GM19240 (cell line): Measurements from ENCODE around the gene FOXD3.

Experiments
- DNase-seq: peaks from one replicate; pipeline ENCODE4 v3.0.0; 2011; ENCODE audit warnings: low spot score; ENCODE audit not compliant: insufficient read length

The FOXD3 gene

GRCh38 chr1:63322114-63322943 is at the start of gene FOXD3:
TSS of gene FOXD3 (plus strand) at chr1:63322567. CDS start at chr1:63323059, 492 bp downstream.
- no peak for DNase-seq

DNA sequence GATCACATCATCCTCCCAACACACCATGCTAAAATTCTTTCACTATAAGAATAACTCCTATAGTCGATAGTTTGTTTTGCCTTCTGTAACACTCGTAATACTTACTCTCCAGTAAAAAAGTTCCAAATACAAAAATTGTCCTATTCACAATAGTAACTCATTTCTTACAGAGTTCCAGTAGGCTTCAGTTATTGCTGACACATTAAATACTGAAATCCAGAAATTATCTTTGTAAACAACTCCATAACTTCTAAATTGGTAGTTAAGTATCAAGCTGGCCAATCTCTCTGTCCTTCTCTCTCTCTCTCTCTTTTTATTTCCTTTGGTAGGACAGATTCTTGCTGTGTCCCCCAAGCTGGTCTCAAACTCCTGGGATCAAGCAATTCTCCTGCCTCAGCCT is 49.6 kb upstream of the FOXD3 start:
- no peak for DNase-seq

DNA sequence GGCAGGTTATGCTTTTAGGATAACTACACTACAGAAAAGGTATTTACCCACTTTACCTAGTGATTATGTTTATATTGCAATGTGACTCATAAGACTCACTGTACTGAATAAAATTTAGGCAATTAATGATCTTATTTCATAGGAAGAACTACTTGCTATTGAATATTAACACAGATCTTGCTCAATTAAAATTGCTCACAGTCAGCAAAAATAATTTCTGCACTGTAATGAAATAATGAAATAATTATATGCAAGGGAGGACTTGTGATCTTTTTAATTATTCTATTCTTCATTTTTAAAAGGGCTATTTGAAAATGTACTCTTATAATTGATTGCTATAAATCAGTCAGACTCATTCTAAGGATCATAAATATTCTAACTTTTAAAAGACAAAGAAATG is 48.0 kb upstream of the FOXD3 start:
- DNase-seq = no peak

DNA sequence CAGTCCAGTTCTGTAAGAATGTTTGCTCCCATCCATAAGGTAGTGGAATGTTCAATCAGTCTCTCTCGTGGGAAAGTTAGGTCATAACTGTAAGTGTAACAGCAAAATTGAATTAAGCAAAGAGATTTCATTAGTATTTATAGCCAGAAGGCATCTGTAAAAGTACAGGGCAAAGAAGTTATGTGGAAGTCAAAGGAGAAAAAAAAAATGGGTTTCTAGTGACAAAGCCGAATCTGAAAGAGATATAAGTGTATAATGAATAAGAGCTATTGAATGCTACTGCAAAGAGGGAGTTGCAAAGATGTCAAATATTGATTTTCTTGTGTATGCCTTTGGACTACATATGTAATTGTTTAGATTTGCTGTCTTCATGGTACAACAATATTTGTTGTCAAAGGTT is 47.4 kb upstream of the FOXD3 start:
- DNase-seq = no peak

GRCh38 chr1:63276624-63277023 is 45.7 kb upstream of the FOXD3 start:
- no peak for DNase-seq

- DNase-seq = no peak
Observed at GRCh38 chr1:63277195-63278192, 44.9 kb upstream of the FOXD3 start.

GRCh38 chr1:63281753-63282152 is 40.6 kb upstream of the FOXD3 start:
- no peak for DNase-seq

DNA sequence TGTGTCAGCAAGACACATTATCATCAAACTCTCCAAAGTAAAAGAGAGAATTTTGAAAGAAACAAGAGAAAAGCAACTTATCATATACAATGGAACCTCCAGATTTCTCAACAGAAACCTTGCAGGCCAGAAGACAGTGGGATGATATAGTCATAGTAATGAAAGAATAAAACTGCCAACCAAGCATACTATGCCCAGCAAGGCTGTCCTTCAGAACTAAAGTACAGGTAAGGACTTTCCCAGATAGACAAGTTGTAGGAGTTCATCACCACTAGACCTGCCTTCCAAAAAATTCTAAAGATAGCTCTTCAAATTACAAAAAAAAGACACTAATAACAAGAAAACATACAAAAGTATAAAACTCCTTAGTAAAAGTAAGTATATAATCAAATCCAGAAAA is 33.2 kb upstream of the FOXD3 start:
- DNase-seq = no peak

DNA sequence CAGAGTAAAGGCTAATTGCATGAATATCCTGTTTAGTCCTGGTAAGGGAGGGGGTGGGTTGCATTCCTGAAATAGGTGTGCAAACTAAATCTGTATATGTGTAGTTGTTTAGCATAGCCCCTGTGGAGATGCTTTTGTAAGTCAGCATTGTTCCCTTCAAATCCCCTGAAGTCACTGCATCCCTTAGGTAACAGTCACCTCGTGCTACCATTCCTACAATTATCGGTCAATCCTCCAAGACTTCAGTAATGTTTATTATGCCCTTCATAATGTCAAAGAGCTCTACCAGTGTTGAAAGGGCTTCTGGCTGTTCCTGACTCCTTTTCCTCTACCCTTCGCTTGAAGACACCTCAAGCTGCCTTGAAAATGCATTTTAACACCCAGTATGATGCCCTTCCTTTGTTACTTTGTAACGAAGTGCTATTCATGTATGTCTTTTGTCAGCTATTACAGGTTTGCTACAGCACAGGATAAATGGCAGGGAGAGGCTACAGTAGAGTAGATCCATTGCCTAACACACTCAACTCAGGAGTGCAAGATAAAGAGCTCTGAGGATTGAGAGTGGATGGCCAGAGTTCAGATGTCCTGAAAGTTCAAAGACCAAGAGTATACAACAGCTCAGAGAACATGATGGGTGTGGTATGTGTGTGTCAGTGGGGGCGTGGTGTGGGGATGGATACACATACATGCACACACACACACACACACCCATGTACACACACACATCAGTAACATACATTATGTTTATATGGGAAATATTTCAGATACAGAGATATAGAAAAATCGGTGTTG is 27.4 kb upstream of the FOXD3 start:
- DNase-seq = no peak

- DNase-seq = no peak
Observed at GRCh38 chr1:63304410-63304809, 18.0 kb upstream of the FOXD3 start.

GRCh38 chr1:63305043-63305442 is 17.3 kb upstream of the FOXD3 start:
- no peak for DNase-seq

DNA sequence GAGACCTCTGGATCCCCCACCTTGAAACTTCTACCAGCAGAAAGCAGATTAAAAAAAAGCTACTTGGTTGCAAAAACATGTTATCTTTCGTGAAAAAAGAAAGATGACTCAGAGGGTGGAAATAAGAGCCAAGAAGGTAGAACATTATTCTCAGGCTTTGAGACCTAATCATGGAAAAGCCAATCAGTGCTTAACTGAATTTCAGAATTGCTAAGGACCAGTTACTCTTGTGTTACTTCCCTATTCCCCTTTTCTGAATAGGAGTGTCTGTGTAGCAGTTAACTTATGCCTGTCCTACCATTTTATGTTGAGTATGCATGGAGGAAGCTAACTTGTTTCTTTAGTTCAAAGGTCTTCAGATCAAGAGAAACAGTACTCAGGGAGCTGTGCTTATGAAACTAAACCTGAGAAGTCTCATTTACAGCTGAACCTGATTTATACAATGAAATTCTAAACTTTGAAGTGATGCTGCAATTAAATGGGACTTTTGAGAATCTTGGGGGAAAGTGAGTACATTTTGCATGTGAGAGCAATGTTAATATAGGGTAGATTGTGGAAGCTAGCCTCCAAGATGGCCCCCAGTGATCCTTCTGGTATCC is 15.1 kb upstream of the FOXD3 start:
- DNase-seq = no peak

GRCh38 chr1:63316598-63316983 is 5.8 kb upstream of the FOXD3 start:
- no peak for DNase-seq

DNA sequence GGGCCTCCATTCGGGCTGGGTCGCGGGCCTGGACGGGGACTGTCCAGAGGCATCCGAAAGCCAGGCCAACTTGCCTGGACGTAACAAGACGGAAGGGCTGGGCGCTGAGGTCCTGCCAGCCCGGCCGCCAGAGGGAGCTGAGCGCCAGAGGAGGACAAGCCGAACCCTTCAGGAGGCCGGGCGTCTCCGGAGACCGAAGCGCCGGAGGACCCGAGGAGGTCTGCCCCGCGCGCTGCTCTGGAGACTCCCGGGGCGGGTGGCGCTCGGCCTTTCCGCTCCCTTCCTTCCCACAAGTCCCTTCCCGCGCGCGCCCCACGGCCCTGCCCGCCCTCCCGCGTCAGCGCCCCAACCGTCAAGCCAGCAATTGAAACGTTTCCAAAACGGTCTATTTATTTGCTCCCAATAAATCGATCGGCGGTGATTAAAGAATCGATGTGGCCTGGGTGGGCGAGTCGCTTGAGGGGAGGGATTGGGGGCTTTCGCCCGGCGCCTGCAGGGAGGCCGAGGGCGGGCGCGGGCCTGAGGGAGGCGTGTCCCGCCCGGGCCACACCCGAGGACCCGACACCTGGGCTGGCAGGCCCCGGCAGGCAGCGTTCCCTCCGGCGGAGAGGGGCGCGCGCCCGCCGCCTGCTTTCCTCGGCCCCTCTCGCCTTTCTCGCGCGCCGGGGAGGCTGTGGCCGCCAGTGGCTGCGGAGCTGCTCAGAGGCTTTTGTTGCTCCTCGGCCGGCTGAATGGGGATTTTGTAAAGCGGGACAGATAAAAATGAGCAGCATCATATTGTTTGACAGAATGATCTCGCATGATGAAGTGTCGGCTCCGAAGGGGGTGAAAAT is 5.2 kb upstream of the FOXD3 start:
- no peak for DNase-seq

DNA sequence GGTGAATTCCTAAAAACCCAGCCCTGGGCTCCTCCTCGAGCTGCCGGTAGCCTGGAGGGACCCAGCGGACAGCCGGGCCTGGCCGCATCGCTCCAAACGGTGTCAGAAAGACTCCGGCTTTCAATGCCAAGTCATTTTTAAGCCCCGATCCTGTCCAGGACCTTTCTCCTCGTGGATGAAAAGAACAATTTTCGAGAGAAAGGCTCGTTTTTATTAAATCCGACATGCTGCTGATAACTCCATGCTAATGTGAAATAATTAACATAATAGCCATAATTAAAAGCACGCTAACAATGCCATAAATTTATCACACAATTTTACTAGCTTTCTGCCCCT is 4.6 kb upstream of the FOXD3 start:
- DNase-seq = no peak

GRCh38 chr1:63318201-63318979 is 4.0 kb upstream of the FOXD3 start:
- DNase-seq = no peak

DNA sequence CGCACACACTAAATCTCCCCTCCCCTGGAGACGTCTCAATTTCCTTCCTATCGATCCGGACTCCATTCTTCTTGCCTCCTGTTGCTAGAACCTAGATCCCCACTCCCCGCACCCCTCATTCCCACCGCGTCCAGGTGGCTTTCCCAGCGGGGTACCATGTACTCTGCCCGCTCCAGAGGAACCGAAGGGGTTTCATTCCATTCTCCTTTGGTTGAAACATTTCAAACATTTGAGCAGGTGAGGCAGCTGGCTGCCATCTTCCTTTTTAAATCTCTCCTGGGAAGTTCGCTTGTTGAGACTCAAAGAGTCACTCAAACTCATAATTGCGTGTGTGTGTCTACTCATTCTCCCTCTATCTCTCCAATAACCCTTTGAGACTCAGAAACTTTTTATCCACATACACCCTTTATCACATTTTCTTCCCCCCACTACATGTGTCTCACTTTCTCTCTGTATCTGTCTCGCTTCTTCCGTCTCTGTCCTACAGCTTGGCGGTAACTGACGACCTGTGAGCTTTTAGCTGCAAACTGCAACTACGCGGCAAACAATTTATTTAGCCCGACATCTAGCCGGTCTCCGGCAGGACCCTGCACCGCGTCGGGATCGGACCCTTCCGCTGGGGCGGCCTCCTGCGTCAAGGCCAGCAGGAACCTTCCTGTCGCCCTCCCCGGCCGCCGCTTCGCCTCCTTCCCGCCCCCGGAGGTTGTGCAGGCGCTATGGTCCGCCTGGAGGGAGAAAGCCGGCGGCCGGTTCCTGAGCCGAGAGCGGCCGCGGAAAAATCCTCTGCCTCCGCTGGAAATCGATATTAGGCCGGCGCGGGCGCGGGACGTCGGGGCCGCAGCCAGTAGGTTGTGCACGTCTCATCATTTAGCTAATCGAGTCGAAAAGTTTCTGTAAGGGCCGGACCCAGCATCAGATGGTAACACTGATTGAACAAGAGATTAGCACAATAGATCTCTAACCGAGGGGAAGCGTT is 3.0 kb upstream of the FOXD3 start:
- DNase-seq = no peak

DNA sequence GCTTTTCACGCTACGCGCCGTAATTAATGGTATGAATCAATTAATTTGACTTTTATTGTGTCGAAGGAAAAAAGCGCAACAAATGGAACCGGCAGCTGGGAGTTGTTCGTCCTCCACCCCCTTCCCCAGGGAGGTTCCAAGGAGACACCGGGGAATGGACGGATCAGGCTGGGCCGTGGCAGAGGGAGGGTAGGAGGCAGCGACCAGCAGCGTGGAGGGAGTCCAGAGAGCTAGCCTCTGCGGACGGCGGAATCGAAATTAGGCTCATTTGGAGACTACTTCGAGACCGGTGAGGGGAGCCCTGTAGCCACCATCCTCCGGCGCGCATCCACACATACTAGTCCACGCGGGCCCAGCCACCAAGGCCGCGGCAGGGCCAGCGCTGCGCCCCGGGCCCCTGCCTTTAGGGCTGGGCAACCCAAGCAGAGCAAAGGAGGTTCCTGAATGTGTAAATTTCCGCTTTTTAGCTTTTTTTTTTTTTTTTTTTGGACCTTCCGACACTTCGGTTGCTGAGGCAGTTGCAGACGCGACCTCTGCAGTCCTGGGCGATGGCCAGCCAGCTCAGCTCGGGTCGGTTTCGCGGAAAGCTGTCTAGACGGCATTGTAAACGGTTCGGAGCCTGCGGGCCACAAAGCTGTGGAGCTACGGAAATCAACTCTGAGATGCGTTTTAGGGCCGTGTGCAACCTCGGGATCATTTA is 2.2 kb upstream of the FOXD3 start:
- DNase-seq = no peak
